Natural killer cell (primary cell): ENCODE data around the gene PI4K2A. TPM values are rescaled to one million over a fixed set of nuclear protein-coding genes. Genes with fewer than 3 reads are reported as not detected.

Source experiments
- ATAC-seq, 3 donors: fragments of 150-1000 bp in 2 of 3; fragments of 200-7000 bp in 1 of 3; cut with Tn5 transposase; 1 replicate in 1 of 3; 2 replicates in 2 of 3; pipeline ENCODE4 v1.10.0; 2021; ENCODE audit warnings: mild to moderate bottlenecking in 2 of 3, moderate library complexity in 2 of 3
- DNase-seq, 2 donors: peaks; one replicate each; pipeline versions ENCODE4 v3.0.0 to v3.0.0-alpha.2; 2013 to 2021; ENCODE audit warnings: mixed read lengths in 1 of 2
- H3K27ac ChIP-seq: one replicate; pipeline ENCODE4 v1.5.1; 2013; ENCODE audit warnings: mild to moderate bottlenecking, low read length
- H3K27me3 ChIP-seq: one replicate; pipeline ENCODE4 v1.6.1; 2013; ENCODE audit warnings: low read length; ENCODE audit not compliant: control insufficient read depth, insufficient read depth
- H3K36me3 ChIP-seq: one replicate; pipeline ENCODE4 v1.6.1; 2013; ENCODE audit warnings: low read length; ENCODE audit not compliant: control insufficient read depth, insufficient read depth
- H3K4me1 ChIP-seq: one replicate; pipeline ENCODE4 v1.6.1; 2013; ENCODE audit warnings: low read length; ENCODE audit not compliant: control insufficient read depth, insufficient read depth
- H3K4me3 ChIP-seq: one replicate; pipeline ENCODE4 v1.5.1; 2013; ENCODE audit warnings: low read length
- H3K9me3 ChIP-seq: one replicate; pipeline ENCODE4 v1.6.1; 2013; ENCODE audit warnings: low read length; ENCODE audit not compliant: control insufficient read depth, insufficient read depth
- H3K27ac Mint-ChIP-seq, 2 donors: one replicate each; pipeline ENCODE4 v1.8.0; 2022; ENCODE audit warnings: mild to moderate bottlenecking in 2 of 2, mixed read lengths in 2 of 2, moderate library complexity in 1 of 2
- H3K27me3 Mint-ChIP-seq, 2 donors: one replicate each; pipeline ENCODE4 v1.8.0; 2022; ENCODE audit warnings: low read depth in 2 of 2, mixed read lengths in 2 of 2
- H3K36me3 Mint-ChIP-seq: one replicate; pipeline ENCODE4 v1.8.0; 2022; ENCODE audit warnings: mixed read lengths
- H3K4me1 Mint-ChIP-seq, 2 donors: one replicate each; pipeline ENCODE4 v1.8.0; 2022; ENCODE audit warnings: mixed read lengths in 2 of 2
- H3K4me3 Mint-ChIP-seq: one replicate; pipeline ENCODE4 v1.8.0; 2022; ENCODE audit warnings: mild to moderate bottlenecking, moderate library complexity, mixed read lengths
- H3K9me3 Mint-ChIP-seq, 2 donors: one replicate each; pipeline ENCODE4 v1.8.0; 2022; ENCODE audit warnings: mixed read lengths in 2 of 2
- WGBS: methylation state at CpG from one replicate; pipeline ENCODE4 v1.1.7; 2013; ENCODE audit warnings: missing lambda C conversion rate; ENCODE audit not compliant: insufficient coverage; 5-methylcytosine and 5-hydroxymethylcytosine counted together
- intact Hi-C: fragments of 100-400 bp; cut with micrococcal nuclease; formaldehyde crosslinking; loops from one replicate; pipeline ENCODE4 v1.14.2; 2022
- total RNA-seq, 4 donors: library from RNA; stranded (reverse); fragments of 120-200 nt in 1 of 4; gene quantifications; one replicate each; pipeline versions ENCODE4 v1.2.3 to v1.2.4, GENCODE V29; 2013 to 2022
- TF ChIP-seq, protein P1 (sequence below): fragments of 200-600 bp; IDR thresholded peaks from one replicate; pipeline ENCODE4 v1.8.0; 2022; ENCODE audit warnings: antibody characterized with exemption

Gene PI4K2A
- total RNA-seq, 3 donors from 2014 or later (not counting 1 experiment from before 2014, with no cell fraction given) = 41.3 to 66.1 (median 60.0) TPM

DNA sequence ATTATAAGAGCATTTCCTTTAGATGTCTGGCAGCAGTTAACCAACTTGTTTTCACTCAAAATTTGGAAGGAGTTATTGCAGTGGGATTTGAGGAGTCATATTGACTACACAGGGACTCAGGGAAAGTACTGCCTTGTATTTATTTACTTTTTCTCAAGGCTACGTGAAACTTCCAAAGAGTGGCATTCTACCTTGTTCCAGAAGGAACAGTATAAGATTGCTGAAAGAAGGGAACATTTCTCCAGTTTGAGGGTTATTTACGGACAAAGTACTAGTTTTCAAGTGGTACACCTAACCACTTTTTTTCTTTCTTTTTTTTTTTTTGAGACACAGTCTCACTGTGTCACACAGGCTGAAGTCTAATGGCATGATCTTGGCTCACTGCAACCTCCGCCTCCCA is 12.2 kb upstream of the PI4K2A start:
- no peaks in the 10 kb centered on the region for H3K9me3 ChIP-seq
- H3K4me3 ChIP-seq = no peak overlapping the region
- no peaks in the 10 kb centered on the region for H3K27me3 ChIP-seq
- H3K27ac ChIP-seq = no peak overlapping the region
- Mint-ChIP-seq H3K36me3 (no peaks in the 10 kb centered on the region), H3K4me1 (peaks cover 6 to 9% of the 10 kb centered on the region in 2 donors), H3K4me3 (no peak overlapping the region), H3K27ac (no peak overlapping the region), H3K9me3 (no peaks in the 10 kb centered on the region), H3K27me3 (peaks cover 1 to 3% of the 10 kb centered on the region in 2 donors)
- H3K4me1 ChIP-seq = peaks cover 6% of the 10 kb centered on the region
- DNase-seq = no peak
- no peak for ATAC-seq
- 89% methylated on average over 3 of the region's 3 CpGs for WGBS
- intact Hi-C loops = no loop called here
- H3K36me3 ChIP-seq = no peaks in the 10 kb centered on the region
- TF ChIP-seq, protein P1, sequence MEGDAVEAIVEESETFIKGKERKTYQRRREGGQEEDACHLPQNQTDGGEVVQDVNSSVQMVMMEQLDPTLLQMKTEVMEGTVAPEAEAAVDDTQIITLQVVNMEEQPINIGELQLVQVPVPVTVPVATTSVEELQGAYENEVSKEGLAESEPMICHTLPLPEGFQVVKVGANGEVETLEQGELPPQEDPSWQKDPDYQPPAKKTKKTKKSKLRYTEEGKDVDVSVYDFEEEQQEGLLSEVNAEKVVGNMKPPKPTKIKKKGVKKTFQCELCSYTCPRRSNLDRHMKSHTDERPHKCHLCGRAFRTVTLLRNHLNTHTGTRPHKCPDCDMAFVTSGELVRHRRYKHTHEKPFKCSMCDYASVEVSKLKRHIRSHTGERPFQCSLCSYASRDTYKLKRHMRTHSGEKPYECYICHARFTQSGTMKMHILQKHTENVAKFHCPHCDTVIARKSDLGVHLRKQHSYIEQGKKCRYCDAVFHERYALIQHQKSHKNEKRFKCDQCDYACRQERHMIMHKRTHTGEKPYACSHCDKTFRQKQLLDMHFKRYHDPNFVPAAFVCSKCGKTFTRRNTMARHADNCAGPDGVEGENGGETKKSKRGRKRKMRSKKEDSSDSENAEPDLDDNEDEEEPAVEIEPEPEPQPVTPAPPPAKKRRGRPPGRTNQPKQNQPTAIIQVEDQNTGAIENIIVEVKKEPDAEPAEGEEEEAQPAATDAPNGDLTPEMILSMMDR = no peak

- Mint-ChIP-seq H3K27me3 (peaks cover 4 to 7% of the 10 kb centered on the region in 2 donors), H3K9me3 (no peaks in the 10 kb centered on the region), H3K36me3 (no peaks in the 10 kb centered on the region), H3K4me3 (no peak overlapping the region), H3K4me1 (peaks cover 14% of the 10 kb centered on the region in 2 donors), H3K27ac (no peak overlapping the region)
- Histone ChIP-seq H3K27me3 (no peaks in the 10 kb centered on the region), H3K4me1 (peaks cover 12% of the 10 kb centered on the region), H3K4me3 (no peak overlapping the region), H3K36me3 (no peaks in the 10 kb centered on the region), H3K27ac (no peak overlapping the region), H3K9me3 (no peaks in the 10 kb centered on the region)
- 84% methylated on average over 3 of the region's 5 CpGs for WGBS
- ATAC-seq = no peak
- TF ChIP-seq, protein P1 = no peak
- no peak for DNase-seq
- intact Hi-C loops = no loop called here
These were observed 11.2 kb upstream of the PI4K2A start for GRCh38 chr10:97629289-97629688.

- TF ChIP-seq, protein P1 = no peak
- intact Hi-C loops = no loop called here
These were observed 9.4 kb upstream of the PI4K2A start for GRCh38 chr10:97631098-97631497.

More at GRCh38 chr10:97631098-97631497, 9.4 kb upstream of the PI4K2A start:
- no peaks in the 10 kb centered on the region for H3K9me3 Mint-ChIP-seq
- Histone ChIP-seq H3K4me1 (peaks cover 12% of the 10 kb centered on the region), H3K27me3 (no peaks in the 10 kb centered on the region), H3K27ac (no peak overlapping the region), H3K4me3 (no peak overlapping the region), H3K9me3 (no peaks in the 10 kb centered on the region), H3K36me3 (no peaks in the 10 kb centered on the region)
- ATAC-seq (no peak), DNase-seq (no peak)
- H3K36me3 Mint-ChIP-seq = no peaks in the 10 kb centered on the region
- no peak overlapping the region for H3K4me3 Mint-ChIP-seq
- peaks cover 14% of the 10 kb centered on the region in 2 donors for H3K4me1 Mint-ChIP-seq
- peaks cover 4 to 7% of the 10 kb centered on the region in 2 donors for H3K27me3 Mint-ChIP-seq
- H3K27ac Mint-ChIP-seq = no peak overlapping the region
